GM18511 (cell line): Measurements from ENCODE around the gene LSMEM2.
"Not testable (repeated sequence)": the region's sequence is repeated elsewhere in the genome, so short reads cannot be mapped to it uniquely, and the experiment has no call there.

Experiments used
- ATAC-seq: cut with Tn5 transposase; IDR thresholded peaks from one replicate; pipeline ENCODE4 v1.9.1; 2021; ENCODE audit warnings: mild to moderate bottlenecking, moderate library complexity; ENCODE audit not compliant: unreplicated experiment

The LSMEM2 gene

GRCh38 chr3:50278880-50279224, at the start of gene LSMEM2:
TSS of gene LSMEM2 (plus strand) at chr3:50279087. CDS start at chr3:50279114, 27 bp downstream.
- no peak for ATAC-seq

GRCh38 chr3:50229490-50229889, 49.4 kb upstream of the LSMEM2 start:
- ATAC-seq = no peak

DNA sequence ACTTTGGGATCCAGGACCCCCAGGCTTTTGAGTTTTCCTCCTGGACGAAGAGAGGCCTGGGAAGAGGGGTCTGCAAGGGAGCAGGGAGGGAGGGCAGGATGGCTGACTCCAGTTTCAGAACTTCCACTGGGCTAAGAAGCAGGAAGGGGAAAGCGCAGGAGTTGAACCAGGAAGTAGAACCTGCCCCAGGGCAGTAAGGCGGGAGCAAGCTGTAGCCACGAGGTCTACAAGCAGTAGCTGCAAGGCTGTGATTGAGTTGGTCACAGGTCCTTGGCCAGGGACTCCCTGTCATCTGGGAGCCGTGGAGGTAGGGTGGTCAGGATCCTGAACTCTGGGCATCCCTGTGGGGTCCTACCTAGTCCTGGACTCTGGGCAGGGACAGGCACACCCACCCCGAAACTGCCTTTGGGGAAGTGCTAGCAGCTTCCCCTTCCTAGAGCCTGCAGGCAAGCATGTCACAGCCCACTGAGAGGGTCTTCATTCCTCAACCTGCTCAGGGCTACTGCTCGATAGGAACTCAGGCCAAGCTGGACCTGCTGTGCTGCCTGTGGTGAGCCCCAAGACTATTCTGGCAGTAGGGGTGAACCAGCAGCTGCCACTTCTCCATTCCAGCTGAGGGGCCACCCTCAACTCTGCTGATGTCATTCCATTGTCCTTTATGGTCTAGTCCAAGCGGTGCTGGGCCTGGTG, 48.6 kb upstream of the LSMEM2 start:
- ATAC-seq = no peak

DNA sequence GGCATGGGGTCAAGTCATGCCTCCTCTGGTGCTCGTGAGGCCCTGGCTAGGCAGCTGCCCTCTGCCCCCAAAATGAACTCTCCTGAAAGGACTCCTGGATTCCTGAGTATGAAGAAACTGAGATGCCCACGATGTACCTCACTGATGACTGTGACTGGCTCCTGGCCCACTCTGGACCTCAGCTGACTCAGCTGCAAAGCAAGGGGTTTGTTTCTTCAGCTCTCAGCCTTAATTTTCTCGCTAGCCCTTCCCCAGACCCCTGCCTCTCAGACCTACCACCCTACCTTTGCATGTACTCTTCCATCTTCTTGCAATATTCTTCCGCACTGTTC, 48.1 kb upstream of the LSMEM2 start:
- ATAC-seq = no peak

- no peak for ATAC-seq
These were observed 47.3 kb upstream of the LSMEM2 start for GRCh38 chr3:50231581-50231980.

DNA sequence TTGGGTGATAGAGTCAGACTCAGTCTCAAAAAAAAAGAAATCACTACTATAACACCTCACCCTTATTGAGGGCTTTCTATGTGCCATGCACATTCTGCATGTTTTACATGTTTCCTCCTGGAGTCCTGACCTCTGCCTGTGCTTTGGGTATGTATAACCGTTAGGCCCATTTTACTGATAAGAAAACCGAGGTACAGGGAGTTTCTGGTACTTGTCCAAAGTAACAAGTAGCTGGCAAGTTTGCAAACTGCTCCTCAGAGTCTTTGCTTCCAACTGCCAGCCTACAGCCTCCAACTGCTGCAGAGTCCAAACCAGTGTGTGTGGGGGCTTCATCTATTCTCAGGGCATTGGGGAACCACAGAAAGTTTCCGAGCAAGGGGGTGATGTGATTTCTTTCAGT, 46.6 kb upstream of the LSMEM2 start:
- ATAC-seq = no peak

GRCh38 chr3:50233176-50233575, 45.7 kb upstream of the LSMEM2 start:
- no peak for ATAC-seq

DNA sequence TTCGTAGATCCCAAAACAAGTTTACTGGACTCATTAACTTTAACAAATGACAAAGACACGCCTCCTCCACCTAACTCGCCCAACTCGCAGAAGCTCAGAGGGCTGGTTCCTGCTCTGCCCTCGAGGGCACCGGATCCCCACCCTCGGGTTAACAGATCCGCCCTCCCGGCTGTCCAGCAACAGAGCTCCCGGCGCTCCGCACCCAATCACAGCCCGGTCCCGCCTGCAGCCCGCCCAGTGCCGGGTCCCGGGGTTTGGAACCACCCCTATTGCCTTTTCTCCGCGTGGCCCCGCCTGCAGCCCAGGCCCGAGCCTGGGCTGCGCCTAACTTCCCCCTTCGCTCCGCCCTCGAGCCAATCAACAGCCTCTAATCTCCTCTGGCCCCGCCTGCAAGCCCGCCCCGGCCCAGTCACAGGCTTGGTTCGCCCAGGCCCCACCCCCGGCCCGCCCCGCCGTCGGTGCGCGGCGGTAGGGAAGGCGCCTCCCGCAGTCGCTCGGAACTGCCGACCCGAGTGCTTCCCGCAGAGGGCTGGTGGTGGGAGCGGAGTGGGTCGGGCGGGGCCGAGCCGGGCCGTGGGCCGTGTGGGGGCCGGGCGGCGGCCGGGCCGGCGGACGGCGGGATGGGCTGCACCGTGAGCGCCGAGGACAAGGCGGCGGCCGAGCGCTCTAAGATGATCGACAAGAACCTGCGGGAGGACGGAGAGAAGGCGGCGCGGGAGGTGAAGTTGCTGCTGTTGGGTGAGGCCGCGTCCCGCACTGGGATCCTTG, 43.0 kb upstream of the LSMEM2 start, which contains the start of gene GNAI2:
TSS of gene GNAI2 (plus strand) at position 489 of the 768 bp plus-strand sequence. CDS start at position 621, 132 bp downstream.
- ATAC-seq = peak; percentile 92

DNA sequence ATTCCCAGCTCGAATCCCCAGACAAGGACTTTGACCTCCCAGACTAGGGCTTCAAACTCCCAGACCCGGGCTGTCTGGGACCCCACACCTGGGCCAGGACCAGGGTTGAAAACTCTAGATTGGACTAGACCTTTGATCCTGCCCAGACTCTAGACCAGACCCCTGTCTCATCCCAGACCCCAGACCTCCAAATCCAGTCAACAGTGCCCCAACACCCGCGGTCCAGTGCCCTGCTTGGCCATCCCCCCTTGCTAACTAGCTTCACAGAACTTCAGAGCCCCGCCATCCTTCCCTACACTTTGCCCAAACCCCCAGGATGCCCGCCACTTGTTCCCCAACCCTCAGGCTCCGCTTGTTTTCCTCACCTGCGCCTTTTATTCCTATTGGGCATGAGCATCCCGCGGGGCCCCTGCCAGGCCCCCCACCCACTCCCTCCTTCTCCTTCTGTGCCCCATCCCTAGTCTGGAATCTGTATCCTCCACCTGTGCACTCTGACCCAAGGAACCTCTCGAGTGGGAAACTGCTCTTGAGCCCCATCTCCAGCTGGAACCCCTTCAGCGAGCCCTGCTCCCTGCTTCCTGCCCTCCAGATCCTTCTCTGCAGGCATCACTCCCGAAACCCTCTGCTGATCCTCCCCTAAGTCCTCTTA, 42.3 kb upstream of the LSMEM2 start:
- ATAC-seq = no peak

GRCh38 chr3:50237133-50237651, 41.7 kb upstream of the LSMEM2 start:
- no peak for ATAC-seq

DNA sequence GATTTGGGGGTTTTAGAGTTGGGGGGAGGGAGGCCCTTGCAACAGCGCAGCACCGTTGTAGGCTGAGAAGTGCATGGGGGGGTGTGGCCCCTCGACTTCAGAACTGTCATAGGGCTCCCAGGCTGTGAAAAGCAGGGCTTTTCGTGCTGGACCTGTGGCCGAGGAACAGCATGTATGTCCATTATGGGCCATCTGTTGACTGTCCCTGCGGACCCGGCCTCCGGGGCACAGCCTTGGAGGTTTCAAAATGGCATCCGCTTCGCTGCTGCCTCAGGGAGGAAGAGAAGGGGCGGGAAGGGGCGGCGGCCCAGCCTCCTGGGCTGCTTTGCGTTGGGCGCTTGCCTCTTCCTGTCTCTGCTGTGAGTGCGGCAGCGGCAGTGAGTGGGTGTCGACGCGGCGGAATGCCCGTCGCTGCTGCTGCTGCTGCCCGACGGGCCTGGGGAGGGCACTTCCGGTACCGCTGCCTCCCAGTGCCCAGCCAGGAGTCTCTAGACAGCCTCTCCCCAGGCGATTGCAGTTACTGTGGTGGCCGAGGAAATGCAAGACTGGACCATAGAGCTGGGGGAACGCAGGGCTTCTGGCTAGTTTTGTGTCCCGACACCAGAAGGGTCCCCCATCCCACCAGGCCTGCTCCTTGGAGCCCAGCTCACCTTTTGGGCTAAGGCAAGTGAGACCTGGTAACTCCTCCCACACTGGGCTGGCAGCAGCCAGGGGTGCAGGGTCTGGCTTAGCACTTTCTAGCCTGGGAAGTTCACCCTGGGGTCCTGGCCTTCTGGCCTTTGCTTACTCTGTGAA, 40.9 kb upstream of the LSMEM2 start:
- peak; percentile 41 for ATAC-seq

GRCh38 chr3:50238549-50239026, 40.3 kb upstream of the LSMEM2 start:
- ATAC-seq = no peak

- ATAC-seq = no peak
These were observed 39.2 kb upstream of the LSMEM2 start for GRCh38 chr3:50239649-50240048.

GRCh38 chr3:50241163-50241562, 37.7 kb upstream of the LSMEM2 start:
- no peak for ATAC-seq

GRCh38 chr3:50241713-50242380, 37.0 kb upstream of the LSMEM2 start:
- ATAC-seq = no peak

DNA sequence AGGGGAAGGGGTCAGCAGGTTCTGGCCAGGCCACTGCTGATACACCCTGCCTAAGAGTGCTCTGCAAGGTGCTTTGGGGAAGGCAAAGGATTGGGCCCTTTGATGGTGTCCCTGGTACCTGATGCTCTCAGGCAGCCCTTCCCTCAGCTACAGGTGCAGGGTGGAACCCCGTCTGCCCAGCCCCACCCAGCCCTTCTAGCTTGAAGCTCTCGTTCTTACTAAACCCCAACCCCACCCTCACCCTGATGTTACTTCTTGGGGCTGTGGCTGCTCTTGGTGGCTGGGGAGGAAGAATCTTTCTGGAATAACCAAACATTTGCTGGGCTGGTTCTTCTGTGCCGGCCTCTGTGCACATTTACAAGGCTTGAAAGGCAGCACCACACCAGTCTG, 36.5 kb upstream of the LSMEM2 start:
- ATAC-seq = no peak

- ATAC-seq = no peak
These were observed 35.9 kb upstream of the LSMEM2 start for GRCh38 chr3:50242851-50243542.

- no peak for ATAC-seq
These were observed 35.4 kb upstream of the LSMEM2 start for GRCh38 chr3:50243543-50243895.

- ATAC-seq = not testable (repeated sequence)
These were observed 34.1 kb upstream of the LSMEM2 start for GRCh38 chr3:50244813-50245212.

- no peak for ATAC-seq
These were observed 33.6 kb upstream of the LSMEM2 start for GRCh38 chr3:50245251-50245745.
